Measurements from ENCODE around the gene ERMARD.

Gene ERMARD

GRCh38 chr6:169811072-169811471 lies 59.6 kb downstream of the ERMARD start:
- no peak for DNase-seq (ENCODE audit: low read depth)
- TF ChIP-seq CTCF (IDR thresholded peaks at IDR 0.05; ENCODE audit: low read length, missing control alignments) = no peak
- no peak overlapping the region for H3K4me3 ChIP-seq (replicated peaks; ENCODE audit: low read depth, low read length)

GRCh38 chr6:169811521-169812256 lies 60.3 kb downstream of the ERMARD start:
- no peak for DNase-seq (ENCODE audit: low read depth)
- H3K4me3 ChIP-seq (replicated peaks; ENCODE audit: low read depth, low read length) = no peak overlapping the region
- no peak for TF ChIP-seq CTCF (IDR thresholded peaks at IDR 0.05; ENCODE audit: low read length, missing control alignments)

GRCh38 chr6:169812257-169812644 lies 60.8 kb downstream of the ERMARD start:
- no peak for TF ChIP-seq CTCF (IDR thresholded peaks at IDR 0.05; ENCODE audit: low read length, missing control alignments)
- no peak for DNase-seq (ENCODE audit: low read depth)
- H3K4me3 ChIP-seq (replicated peaks; ENCODE audit: low read depth, low read length) = no peak overlapping the region

- DNase-seq (ENCODE audit: low read depth) = no peak
- no peak for TF ChIP-seq CTCF (IDR thresholded peaks at IDR 0.05; ENCODE audit: low read length, missing control alignments)
- no peak overlapping the region for H3K4me3 ChIP-seq (replicated peaks; ENCODE audit: low read depth, low read length)
Observed at GRCh38 chr6:169813969-169814368, 62.5 kb downstream of the ERMARD start.

DNA sequence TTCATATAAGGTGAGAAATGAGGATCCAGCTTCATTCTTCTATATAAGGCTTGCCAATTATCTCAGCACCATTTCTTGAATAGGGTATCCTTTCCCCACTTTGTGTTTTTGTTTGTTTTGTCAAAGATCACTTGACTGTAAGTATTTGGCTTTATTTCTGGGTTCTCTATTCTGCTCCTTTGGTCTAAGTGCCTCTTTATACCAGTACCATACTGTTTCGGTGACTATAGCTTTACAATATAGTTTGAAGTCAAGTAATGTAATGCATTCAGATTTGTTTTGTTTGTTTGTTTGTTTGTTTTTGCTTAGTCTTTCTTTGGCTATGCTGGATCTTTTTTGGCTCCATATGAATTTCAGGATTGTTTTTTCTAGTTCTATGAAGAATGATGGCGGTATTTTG lies 64.6 kb downstream of the ERMARD start:
- H3K4me3 ChIP-seq (replicated peaks; ENCODE audit: low read depth, low read length) = no peak overlapping the region
- no peak for TF ChIP-seq CTCF (IDR thresholded peaks at IDR 0.05; ENCODE audit: low read length, missing control alignments)

GRCh38 chr6:169816975-169817374 lies 65.6 kb downstream of the ERMARD start:
- no peak overlapping the region for H3K4me3 ChIP-seq (replicated peaks; ENCODE audit: low read depth, low read length)
- no peak for TF ChIP-seq CTCF (IDR thresholded peaks at IDR 0.05; ENCODE audit: low read length, missing control alignments)
- no peak for DNase-seq (ENCODE audit: low read depth)

More for the DNA sequence above, 64.6 kb downstream of the ERMARD start:
- DNase-seq (ENCODE audit: low read depth) = no peak

- no peak for TF ChIP-seq CTCF (IDR thresholded peaks at IDR 0.05; ENCODE audit: low read length, missing control alignments)
- no peak overlapping the region for H3K4me3 ChIP-seq (replicated peaks; ENCODE audit: low read depth, low read length)
- DNase-seq (ENCODE audit: low read depth) = no peak
Observed at GRCh38 chr6:169820358-169820757, 68.9 kb downstream of the ERMARD start.
